ENCODE results near the gene TRMT10B. TPM values are rescaled to one million over a fixed set of nuclear protein-coding genes. Genes with fewer than 3 reads are reported as not detected.
"Not testable (repeated sequence)": the region's sequence is repeated elsewhere in the genome, so short reads cannot be mapped to it uniquely, and the experiment has no call there.

Gene TRMT10B
- total RNA-seq, 6 donors from 2014 or later, result 3.8 to 18.9 (median 8.3) TPM

GRCh38 chr9:37812773-37813379, 59.3 kb downstream of the TRMT10B start:
- Histone ChIP-seq H3K27ac (peak overlapping the region in 1 of 4 donors; percentile 70), H3K4me3 (no peak overlapping the region), H3K4me1 (peaks cover 0 to 4% (median 0%) of the 10 kb centered on the region in 4 donors), H3K36me3 (peaks cover 0 to 2% (median under 1%) of the 10 kb centered on the region in 4 donors), H3K27me3 (no peaks in the 10 kb centered on the region), H3K9me3 (no peaks in the 10 kb centered on the region)
- TF ChIP-seq POLR2A (IDR thresholded peaks at IDR 0.05) (no peak), POLR2AphosphoS5 (IDR thresholded peaks at IDR 0.05) (no peak), EP300 (IDR thresholded peaks at IDR 0.05) (no peak), CTCF (IDR thresholded peaks at IDR 0.05) (no peak)
- ATAC-seq (ENCODE audit: low FRiP score in 2 of 2) (no peak), DNase-seq (no peak)
- WGBS, 2 donors, result 69 to 89% methylated on average over 5 of the region's 5 CpGs

GRCh38 chr9:37818849-37819248, 65.2 kb downstream of the TRMT10B start:
- Histone ChIP-seq H3K36me3 (peaks cover 8 to 32% (median 16%) of the 10 kb centered on the region in 4 donors), H3K27ac (no peak overlapping the region), H3K4me3 (no peak overlapping the region), H3K27me3 (no peaks in the 10 kb centered on the region), H3K4me1 (no peaks in the 10 kb centered on the region), H3K9me3 (no peaks in the 10 kb centered on the region)
- DNase-seq (no peak), ATAC-seq (ENCODE audit: low FRiP score in 2 of 2) (no peak)
- WGBS, 2 donors, result 58 to 67% methylated on average over 2 of the region's 2 CpGs
- no peak for TF ChIP-seq CTCF (IDR thresholded peaks at IDR 0.05)
- no peak for TF ChIP-seq POLR2AphosphoS5 (IDR thresholded peaks at IDR 0.05)

DNA sequence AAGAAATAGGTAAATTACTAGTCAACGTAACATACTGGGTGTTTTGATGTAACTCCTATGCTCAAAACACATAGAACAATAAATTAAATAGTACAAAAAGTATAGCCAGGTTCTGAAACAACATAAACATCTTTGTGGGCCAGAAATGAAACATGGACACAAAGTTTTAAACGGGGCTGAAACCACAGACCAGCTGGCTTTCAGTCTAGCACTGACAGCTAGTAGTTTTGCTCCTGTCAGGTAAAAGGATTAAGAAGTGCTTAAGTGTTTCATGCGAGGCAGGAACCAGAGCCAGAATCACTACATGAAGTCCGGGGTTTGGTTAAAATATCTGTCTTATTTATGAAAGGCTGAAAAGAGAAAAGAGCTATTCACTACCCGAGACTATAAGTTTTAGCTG, 66.5 kb downstream of the TRMT10B start:
- DNase-seq (no peak), ATAC-seq (ENCODE audit: low FRiP score in 2 of 2) (no peak)
- H3K4me3 ChIP-seq, result no peak overlapping the region
- H3K27ac ChIP-seq, result no peak overlapping the region
- no peaks in the 10 kb centered on the region for H3K9me3 ChIP-seq
- 92 to 93% methylated on average over 5 of the region's 5 CpGs for WGBS, 2 donors
- TF ChIP-seq POLR2A (IDR thresholded peaks at IDR 0.05) (no peak), EP300 (IDR thresholded peaks at IDR 0.05) (no peak), POLR2AphosphoS5 (IDR thresholded peaks at IDR 0.05) (no peak), CTCF (IDR thresholded peaks at IDR 0.05) (no peak)
- H3K36me3 ChIP-seq, result peaks cover 8 to 38% (median 17%) of the 10 kb centered on the region in 4 donors
- H3K4me1 ChIP-seq, result no peaks in the 10 kb centered on the region
- H3K27me3 ChIP-seq, result no peaks in the 10 kb centered on the region

GRCh38 chr9:37825174-37825573, 71.6 kb downstream of the TRMT10B start:
- not testable (repeated sequence) for H3K27ac ChIP-seq; H3K4me3 ChIP-seq; DNase-seq; H3K27me3 ChIP-seq; H3K4me1 ChIP-seq; ATAC-seq (ENCODE audit: low FRiP score in 2 of 2); H3K9me3 ChIP-seq
- WGBS, 2 donors, result 96 to 100% methylated on average over 2 of the region's 2 CpGs
- H3K36me3 ChIP-seq, result peaks cover 8 to 70% (median 22%) of the 10 kb centered on the region in 4 donors

- ATAC-seq (ENCODE audit: low FRiP score in 2 of 2) (no peak), DNase-seq (no peak)
- Histone ChIP-seq H3K36me3 (peaks cover 0 to 53% (median 15%) of the 10 kb centered on the region in 4 donors), H3K4me1 (no peaks in the 10 kb centered on the region), H3K9me3 (no peaks in the 10 kb centered on the region), H3K4me3 (no peak overlapping the region), H3K27ac (no peak overlapping the region), H3K27me3 (no peaks in the 10 kb centered on the region)
- 93 to 98% methylated on average over 4 of the region's 4 CpGs for WGBS, 2 donors
- TF ChIP-seq CTCF (IDR thresholded peaks at IDR 0.05) (no peak), EP300 (IDR thresholded peaks at IDR 0.05) (no peak), POLR2AphosphoS5 (IDR thresholded peaks at IDR 0.05) (no peak), POLR2A (IDR thresholded peaks at IDR 0.05) (no peak)
Measured at GRCh38 chr9:37827483-37828165, 74.0 kb downstream of the TRMT10B start.

Other genes starting within 250 kb of the TRMT10B start
- 10 to 100 TPM in 2 of 6 donors, 1 to 10 TPM in 4; 7.9 to 13.4 (median 8.7) TPM for gene FBXO10, start 177.4 kb upstream of the TRMT10B start, total RNA-seq
- 10 to 100 TPM; 35.4 to 83.5 (median 54.2) TPM for gene TOMM5, start 161.2 kb upstream of the TRMT10B start, total RNA-seq
- under 1 TPM in 5 of 6 donors, not detected in 1; under 0.01 to 0.39 (median 0.17) TPM for gene FRMPD1, start 102.9 kb upstream of the TRMT10B start, total RNA-seq
- gene EXOSC3, start 31.3 kb downstream of the TRMT10B start, total RNA-seq, result 10 to 100 TPM in 5 of 6 donors, 1 to 10 TPM in 1; 8.0 to 49.8 (median 35.1) TPM
- 10 to 100 TPM; 19.0 to 42.7 (median 25.1) TPM for gene DCAF10, start 47.0 kb downstream of the TRMT10B start, total RNA-seq
- gene SLC25A51, start 150.3 kb downstream of the TRMT10B start, total RNA-seq, result 10 to 100 TPM; 19.4 to 51.4 (median 31.9) TPM